Progenitor cell of endocrine pancreas (in vitro differentiated cells): Measurements from ENCODE around the gene GAL3ST3. TPM values are rescaled to one million over a fixed set of nuclear protein-coding genes. Genes with fewer than 3 reads are reported as not detected.

ENCODE experiments used
- DNase-seq: peaks from one replicate; pipeline ENCODE4 v3.0.0; 2021; ENCODE audit warnings: low spot score; ENCODE audit not compliant: unreplicated experiment
- H3K27ac Mint-ChIP-seq: 2 replicates; pipeline ENCODE4 v1.8.0; 2021; ENCODE audit warnings: mild to moderate bottlenecking, moderate library complexity, mixed read lengths
- H3K27me3 Mint-ChIP-seq: 2 replicates; pipeline ENCODE4 v1.8.0; 2021; ENCODE audit warnings: mixed read lengths
- H3K36me3 Mint-ChIP-seq: 2 replicates; pipeline ENCODE4 v1.8.0; 2022; ENCODE audit warnings: mixed read lengths; ENCODE audit not compliant: insufficient read depth
- H3K4me1 Mint-ChIP-seq: 2 replicates; pipeline ENCODE4 v1.8.0; 2021; ENCODE audit warnings: low read depth, mixed read lengths
- H3K4me3 Mint-ChIP-seq: 2 replicates; pipeline ENCODE4 v1.8.0; 2021; ENCODE audit warnings: low read depth, mild to moderate bottlenecking, moderate library complexity, mixed read lengths
- H3K9me3 Mint-ChIP-seq: 2 replicates; pipeline ENCODE4 v1.8.0; 2021; ENCODE audit warnings: low read depth, mixed read lengths
- total RNA-seq: library from RNA; stranded (reverse); gene quantifications from 2 replicates; pipeline ENCODE4 v1.2.1, GENCODE V29; 2021
- TF ChIP-seq, protein P1 (sequence below): fragments of 200-600 bp; sonication (generic); IDR thresholded peaks from one replicate; pipeline ENCODE4 v1.5.0; 2021; ENCODE audit warnings: antibody characterized with exemption, mild to moderate bottlenecking; ENCODE audit not compliant: unreplicated experiment

The GAL3ST3 gene
- total RNA-seq, 1 donor from 2014 or later, result 3.9 TPM

DNA sequence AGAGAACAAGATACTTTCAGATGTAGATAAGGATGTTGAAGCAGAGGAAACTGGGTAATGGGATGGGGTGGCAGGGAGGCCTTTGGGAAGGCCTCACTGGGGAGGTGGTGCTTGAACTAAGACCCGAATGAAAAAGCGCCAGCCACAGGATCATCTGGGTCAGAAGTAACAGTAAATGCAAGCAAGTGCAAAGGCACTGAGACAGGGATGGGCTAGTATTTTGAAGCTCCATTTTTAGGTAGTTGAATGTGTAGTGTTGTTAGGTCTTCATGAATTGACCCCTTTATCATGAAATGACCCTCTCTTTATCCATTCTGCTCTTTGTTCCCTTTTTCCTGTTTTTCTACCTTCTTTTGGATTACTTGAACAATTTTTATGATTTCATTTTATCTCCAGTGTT, 14.9 kb upstream of the GAL3ST3 start:
- Mint-ChIP-seq H3K9me3 (no peaks in the 10 kb centered on the region), H3K4me3 (no peak overlapping the region), H3K27me3 (no peaks in the 10 kb centered on the region), H3K36me3 (peaks cover 48% of the 10 kb centered on the region), H3K4me1 (peaks cover 3% of the 10 kb centered on the region), H3K27ac (no peak overlapping the region)
- TF ChIP-seq, protein P1, sequence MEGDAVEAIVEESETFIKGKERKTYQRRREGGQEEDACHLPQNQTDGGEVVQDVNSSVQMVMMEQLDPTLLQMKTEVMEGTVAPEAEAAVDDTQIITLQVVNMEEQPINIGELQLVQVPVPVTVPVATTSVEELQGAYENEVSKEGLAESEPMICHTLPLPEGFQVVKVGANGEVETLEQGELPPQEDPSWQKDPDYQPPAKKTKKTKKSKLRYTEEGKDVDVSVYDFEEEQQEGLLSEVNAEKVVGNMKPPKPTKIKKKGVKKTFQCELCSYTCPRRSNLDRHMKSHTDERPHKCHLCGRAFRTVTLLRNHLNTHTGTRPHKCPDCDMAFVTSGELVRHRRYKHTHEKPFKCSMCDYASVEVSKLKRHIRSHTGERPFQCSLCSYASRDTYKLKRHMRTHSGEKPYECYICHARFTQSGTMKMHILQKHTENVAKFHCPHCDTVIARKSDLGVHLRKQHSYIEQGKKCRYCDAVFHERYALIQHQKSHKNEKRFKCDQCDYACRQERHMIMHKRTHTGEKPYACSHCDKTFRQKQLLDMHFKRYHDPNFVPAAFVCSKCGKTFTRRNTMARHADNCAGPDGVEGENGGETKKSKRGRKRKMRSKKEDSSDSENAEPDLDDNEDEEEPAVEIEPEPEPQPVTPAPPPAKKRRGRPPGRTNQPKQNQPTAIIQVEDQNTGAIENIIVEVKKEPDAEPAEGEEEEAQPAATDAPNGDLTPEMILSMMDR, result no peak
- DNase-seq, result no peak

DNA sequence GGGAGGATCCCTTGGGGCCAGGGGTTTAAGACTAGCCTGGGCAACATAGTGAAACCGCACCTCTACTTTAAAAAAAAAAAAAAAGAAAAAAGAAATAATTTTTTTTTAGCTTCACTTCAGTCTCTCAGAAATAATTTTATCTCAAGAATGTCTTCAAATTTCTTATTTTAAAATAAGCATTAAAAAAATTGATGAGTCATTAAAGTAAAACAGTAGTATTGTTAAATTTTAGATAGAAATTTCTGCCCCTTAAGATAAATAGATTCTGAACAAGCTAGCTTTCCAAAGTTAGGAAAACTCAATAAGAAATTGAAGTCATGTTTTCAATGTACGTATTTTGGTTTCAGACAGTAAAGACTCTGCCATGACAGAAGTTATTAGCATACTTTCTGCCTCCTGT, 13.4 kb upstream of the GAL3ST3 start:
- H3K4me1 Mint-ChIP-seq, result no peaks in the 10 kb centered on the region
- peaks cover 50% of the 10 kb centered on the region for H3K36me3 Mint-ChIP-seq
- no peak for DNase-seq
- H3K4me3 Mint-ChIP-seq, result no peak overlapping the region
- TF ChIP-seq, protein P1, result no peak
- H3K9me3 Mint-ChIP-seq, result no peaks in the 10 kb centered on the region
- no peak overlapping the region for H3K27ac Mint-ChIP-seq
- no peaks in the 10 kb centered on the region for H3K27me3 Mint-ChIP-seq

DNA sequence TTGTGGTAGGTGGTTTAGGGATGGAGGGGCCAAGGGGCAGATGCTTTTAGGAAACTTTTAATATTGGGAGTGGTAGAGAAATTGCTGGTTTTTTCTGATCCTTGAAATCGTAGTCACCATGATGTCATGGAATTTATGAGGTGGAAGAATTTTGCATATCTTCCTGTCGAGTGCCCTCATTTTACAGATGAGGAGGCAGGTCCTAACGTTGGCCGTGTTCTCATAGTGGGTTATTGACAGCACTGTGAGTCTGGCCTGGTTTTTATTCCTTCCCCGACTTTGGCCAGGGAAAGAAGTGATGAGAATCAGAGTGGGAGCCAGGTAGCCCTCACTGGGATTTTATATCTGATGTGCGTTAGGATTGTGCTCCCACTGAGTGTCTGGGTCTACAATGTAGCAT, 12.3 kb upstream of the GAL3ST3 start:
- no peaks in the 10 kb centered on the region for H3K27me3 Mint-ChIP-seq
- H3K4me3 Mint-ChIP-seq, result no peak overlapping the region
- H3K4me1 Mint-ChIP-seq, result no peaks in the 10 kb centered on the region
- H3K9me3 Mint-ChIP-seq, result no peaks in the 10 kb centered on the region
- H3K27ac Mint-ChIP-seq, result no peak overlapping the region
- H3K36me3 Mint-ChIP-seq, result peaks cover 45% of the 10 kb centered on the region
- DNase-seq, result no peak
- TF ChIP-seq, protein P1, result no peak

DNA sequence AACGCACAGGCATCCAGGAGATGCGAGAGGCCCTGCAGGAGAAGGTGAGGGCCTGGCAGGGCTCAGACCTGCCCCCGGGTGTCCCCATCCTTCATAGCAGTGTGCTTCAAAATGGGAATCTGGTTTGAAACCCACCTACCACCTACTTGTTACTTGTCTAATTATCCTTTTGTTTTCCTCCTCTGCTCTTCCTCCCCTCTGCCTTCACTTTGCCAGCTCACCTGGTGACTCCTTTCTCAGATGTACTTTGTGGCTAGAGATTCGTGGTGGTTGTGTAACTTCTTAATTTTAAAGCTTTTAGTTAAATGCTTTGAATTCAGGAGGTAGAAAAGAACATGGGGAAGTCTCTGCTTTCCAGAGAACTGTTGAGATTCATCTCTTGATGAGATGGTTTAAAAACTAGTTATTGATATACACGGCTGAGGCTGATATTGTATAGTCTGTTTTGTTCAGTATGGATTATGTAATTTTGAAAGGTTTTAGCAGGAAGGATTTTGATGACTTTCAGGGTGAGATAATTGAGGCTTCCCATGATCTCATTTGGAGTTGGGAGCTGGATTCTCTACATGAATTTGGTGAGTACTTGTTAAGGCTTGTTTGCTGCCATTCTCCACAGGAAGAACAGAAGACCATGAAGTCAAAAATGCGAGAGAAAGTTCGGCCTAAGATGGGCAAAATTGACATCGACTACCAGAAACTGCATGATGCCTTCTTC, 11.2 kb upstream of the GAL3ST3 start:
- no peak overlapping the region for H3K4me3 Mint-ChIP-seq
- TF ChIP-seq, protein P1, result no peak
- H3K36me3 Mint-ChIP-seq, result peaks cover 43% of the 10 kb centered on the region
- no peaks in the 10 kb centered on the region for H3K9me3 Mint-ChIP-seq
- H3K27ac Mint-ChIP-seq, result no peak overlapping the region
- H3K27me3 Mint-ChIP-seq, result no peaks in the 10 kb centered on the region
- H3K4me1 Mint-ChIP-seq, result no peaks in the 10 kb centered on the region
- no peak for DNase-seq

DNA sequence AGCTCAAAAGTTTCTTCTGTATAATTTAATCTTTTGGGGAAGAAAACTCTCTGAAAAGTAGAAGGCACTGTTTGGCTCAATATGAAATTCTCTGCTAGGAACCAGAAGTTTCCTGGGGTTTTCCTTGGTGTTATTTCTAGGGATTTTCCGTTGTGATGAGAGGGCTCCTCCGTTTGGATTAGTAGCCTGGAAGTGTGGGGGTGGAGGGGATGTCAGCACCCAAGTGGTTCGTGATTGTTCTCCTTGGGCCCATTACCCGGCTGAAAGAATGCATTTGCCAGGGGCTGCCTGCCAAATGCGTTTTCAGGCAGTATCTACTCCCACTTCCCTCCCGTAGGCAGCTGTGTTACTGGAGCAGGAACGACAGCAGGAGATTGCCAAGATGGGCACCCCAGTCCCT, 7.5 kb upstream of the GAL3ST3 start:
- no peak overlapping the region for H3K4me3 Mint-ChIP-seq
- TF ChIP-seq, protein P1, result no peak
- H3K36me3 Mint-ChIP-seq, result peaks cover 32% of the 10 kb centered on the region
- no peaks in the 10 kb centered on the region for H3K27me3 Mint-ChIP-seq
- DNase-seq, result no peak
- no peak overlapping the region for H3K27ac Mint-ChIP-seq
- H3K4me1 Mint-ChIP-seq, result peaks cover 15% of the 10 kb centered on the region
- no peaks in the 10 kb centered on the region for H3K9me3 Mint-ChIP-seq
